Erythroblast (primary cell): ENCODE results near the gene KRTAP19-5.

Source experiments
- DNase-seq, 2 experiments: peaks; one replicate each; lab custom pipeline; 2025; lab: John Stamatoyannopoulos, UW
- GATA1 ChIP-seq: IDR thresholded peaks from 2 replicates; pipeline ENCODE4 v1.6.1; 2011; ENCODE audit warnings: low read depth, mild to moderate bottlenecking, control low read depth, low read length, moderate library complexity
- POLR2A ChIP-seq: IDR thresholded peaks from 2 replicates; pipeline ENCODE4 v1.6.1; 2011; ENCODE audit warnings: mild to moderate bottlenecking, low read length

Gene KRTAP19-5

GRCh38 chr21:30463713-30464112, 38.2 kb downstream of the KRTAP19-5 start:
- TF ChIP-seq POLR2A (no peak), GATA1 (no peak)
- DNase-seq = peak in 1 of 2 experiments; percentile 22
